HG02588 (cell line): Measurements from ENCODE around the gene TRAF2.

ENCODE experiments used
- ATAC-seq: cut with Tn5 transposase; IDR thresholded peaks from one replicate; pipeline ENCODE4 v1.9.1; 2021; ENCODE audit warnings: mild to moderate bottlenecking, moderate library complexity; ENCODE audit not compliant: unreplicated experiment

The TRAF2 gene

DNA sequence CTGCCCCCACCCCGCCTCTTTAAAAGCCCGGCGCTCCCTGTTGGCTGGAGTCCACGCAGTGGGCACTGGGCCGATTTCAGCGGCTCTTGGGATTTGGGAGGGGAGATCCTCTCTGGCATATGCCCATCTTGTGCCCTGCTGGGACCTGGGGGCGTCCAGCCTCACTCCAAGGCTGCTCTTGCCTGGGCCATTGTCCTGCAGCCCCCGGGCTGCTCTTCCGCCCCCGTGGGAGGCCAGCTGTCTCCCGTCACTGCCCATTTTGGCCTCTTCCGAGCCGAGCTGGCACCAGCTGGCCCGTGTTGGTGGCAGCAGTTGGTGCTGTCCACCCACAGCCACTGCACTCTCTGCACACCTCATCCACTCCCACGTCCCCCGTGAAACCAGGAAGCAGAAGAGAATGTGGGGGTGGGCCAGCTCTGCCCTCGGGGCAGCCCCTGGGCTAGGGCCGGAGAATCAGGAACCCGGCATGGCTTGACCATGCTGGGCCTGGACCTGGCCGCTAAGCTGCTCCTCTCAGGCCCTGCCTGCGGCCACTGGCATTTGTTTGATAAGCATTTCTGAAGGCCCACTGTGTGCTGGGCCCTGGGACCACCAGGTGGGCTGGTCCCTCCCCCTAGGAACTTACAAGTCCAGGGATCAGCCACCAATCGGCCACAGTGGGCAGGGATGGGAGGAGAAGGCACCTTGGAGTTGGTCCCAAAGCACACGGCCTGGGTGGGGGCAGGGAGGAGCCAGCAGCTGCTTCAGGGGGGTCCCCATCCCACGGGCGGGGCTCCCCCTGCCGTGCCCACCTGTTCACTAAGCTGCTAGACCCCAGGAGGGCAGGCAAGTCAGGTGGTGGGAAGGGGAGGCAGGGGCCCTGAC lies 60.9 kb downstream of the TRAF2 start:
- no peak for ATAC-seq

DNA sequence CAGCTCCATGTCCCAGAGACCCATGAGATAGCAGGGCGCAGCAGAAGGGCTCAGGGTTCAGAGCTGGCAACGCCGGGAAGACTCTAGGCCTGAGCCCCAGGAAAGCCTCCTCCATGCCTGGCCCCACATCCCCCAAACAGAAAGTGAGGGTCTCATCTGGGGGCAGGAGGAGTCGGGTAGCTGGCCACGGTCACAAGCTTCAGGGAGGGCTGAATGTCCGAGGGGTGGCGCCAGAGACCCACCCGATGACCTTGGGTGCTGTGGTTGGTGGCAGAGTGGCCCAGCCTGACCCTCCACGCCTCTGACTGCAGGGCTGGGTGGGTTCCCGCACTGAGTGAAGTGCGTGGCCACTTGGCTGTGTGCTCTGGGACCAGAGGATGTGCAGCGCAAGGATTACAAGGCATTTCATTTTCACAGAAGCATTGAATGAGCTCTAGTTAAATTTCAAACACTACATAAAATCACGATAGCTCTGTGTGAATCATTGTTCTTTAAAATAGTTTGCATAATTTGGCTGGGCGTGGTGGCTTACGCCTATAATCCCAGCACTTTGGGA lies 61.7 kb downstream of the TRAF2 start:
- ATAC-seq, result no peak

DNA sequence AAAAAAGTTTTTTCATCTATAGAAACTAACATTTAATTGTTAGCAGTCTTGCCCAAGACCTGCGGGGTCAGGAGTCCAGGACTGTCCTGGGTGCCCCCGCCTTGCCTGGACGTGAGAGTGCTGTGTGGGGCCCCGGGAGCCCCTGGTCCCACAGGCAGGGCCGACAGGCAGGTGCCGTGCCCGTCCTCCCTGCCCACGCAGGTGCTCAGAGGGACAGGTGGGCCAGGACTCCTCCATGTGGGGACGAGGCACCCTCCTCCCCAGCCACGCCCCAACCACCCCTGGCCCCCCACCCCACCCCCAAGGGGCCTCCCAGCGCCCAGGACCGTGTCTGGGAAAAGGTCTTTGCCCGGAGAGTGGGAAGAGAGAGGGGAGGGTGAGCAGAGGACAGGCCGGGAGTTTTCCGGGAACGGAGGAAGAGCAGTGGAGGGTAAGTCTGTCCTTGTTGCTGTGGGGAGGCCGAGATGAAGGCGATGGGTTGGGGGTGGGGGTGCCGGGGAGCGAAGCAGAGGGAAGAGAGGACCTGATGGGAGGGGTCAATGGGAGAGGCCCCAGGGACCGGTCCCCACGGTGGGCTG lies 63.0 kb downstream of the TRAF2 start:
- ATAC-seq, result no peak

DNA sequence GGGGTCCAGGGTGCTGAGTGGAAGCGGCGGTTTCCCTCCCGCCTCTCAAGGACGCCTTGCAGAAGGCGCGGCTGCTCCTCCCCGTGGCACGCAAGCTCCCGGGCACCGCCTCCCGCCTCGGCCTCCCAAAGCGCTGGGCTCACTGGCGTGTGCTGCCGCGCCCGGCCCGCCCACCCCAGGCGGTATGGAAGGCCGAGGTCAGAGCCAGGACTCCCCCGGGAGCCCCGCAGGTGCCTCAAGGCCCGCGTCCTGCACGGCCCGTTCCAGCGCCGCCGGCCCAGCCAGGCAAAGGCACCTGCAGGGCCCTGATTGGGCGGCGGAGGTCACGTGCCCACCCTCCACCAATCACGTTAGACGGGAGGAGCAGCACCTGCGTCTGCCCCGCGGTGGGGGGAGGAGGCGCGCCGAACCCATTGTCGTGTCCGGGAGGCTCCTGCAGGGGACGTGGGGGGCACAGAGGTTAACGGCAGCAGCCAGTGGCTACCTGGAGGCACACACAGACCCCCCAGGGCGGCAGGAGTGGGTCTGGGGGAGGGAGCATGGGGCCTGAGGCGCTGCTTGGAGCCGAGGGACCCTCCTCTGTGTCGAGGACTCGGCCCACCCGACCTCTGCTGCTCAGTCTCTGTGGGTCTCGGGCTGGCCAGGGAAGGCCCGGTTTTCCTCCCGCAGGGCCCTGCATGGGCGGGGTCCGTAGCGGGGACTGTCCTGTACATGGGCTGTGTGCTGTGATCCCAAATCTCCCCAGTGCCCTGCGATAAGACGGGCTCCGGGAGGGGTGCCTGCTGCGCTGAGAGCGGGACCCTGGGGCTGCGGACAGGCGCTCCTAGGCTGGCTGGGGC lies 63.7 kb downstream of the TRAF2 start:
- peak; percentile 65 for ATAC-seq

DNA sequence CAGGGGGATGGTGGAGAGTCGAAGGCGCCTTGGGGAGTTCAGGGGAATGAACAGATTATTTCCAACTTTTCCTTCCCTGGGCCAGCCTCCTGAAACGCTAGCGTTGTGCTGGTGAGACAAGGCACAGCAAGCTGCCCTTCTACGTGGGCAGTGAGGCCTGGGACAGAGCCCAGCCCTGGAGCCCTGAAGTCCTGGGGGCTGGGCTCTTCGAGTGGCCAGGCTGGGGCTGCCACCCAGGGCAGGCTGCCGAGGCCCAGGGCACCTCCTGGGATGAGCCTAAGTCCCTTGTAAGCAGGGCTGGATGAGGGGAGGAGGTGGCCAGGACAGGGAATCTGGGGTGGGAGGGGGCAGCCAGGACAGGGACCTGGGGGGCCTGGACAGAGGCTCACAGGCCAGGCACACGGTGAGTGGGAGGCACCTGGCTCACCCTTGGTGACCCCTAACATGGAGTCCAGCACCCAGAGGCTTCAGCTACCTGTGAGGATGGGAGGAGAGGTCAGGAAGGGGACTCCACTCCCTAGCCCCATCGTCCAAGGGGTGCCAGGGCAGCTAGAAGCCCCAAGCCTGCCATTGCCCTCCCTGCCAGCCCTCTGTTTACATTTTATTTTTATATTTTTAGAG lies 64.5 kb downstream of the TRAF2 start:
- no peak for ATAC-seq

DNA sequence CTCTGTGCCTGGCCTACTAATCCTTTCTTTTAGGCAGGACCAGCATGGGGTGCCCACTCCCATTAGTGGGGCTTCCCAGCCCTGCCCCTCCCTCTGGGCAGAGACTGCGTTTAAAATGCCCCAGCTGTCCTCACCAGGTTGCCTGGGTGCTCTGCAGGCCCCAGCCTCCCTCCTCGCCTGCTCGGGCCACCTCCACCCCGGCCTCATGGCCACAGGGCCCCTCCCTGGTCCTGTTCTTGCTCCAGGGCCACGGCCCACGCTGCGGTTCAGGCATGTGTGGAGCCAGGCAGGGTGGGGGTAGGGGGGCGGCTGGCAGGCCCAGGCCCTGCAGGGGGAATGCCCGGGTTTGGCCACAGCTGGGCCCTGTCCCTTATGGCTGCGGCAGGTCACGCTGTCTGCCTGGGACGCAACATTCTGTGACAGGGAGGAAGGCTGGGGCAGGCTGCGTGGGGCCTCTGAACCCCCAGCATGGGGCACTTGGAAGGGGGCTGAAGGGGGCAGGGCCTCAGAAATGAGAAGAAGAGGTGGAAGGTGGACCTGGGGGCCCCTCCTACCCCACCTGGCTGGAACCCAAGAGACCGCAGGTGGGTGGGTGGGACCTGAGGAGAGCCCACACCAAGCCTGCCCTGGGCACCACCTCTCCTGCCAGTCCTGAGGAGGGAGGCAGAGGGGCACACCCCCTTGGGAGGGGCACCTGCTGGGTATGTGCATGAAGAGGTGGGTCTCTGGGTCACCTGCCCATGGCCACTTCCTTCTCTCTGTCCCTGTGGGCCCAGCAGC lies 65.4 kb downstream of the TRAF2 start, which contains the start of gene LCN12:
Gene LCN12 (plus strand): TSS at position 733 of the 780 bp plus-strand sequence. CDS start 55 bp downstream, outside the sequence.
- no peak for ATAC-seq

DNA sequence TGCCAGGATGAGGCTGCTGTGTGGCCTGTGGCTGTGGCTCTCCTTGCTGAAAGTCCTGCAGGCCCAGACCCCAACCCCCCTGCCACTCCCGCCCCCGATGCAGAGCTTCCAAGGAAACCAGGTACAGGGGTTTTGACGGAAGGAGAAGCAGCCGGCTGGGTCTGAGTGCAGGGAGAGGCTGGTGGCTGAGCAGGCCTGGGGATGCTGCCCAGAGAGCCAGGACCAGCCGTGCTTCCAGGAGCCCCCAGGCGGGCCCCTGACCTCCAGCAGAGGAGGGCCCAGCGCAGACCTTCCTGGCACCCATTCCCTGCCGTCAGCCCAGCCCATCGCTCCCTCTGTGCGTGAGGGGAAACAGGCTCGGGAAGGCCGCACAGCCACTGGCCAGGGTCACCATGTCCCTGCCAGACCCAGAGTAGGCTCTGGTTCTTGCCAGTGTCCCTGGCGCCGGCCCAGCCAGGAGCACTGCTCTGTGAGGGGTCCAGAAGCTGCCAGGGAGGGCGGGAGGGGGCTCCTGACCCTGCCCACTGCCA lies 66.1 kb downstream of the TRAF2 start:
- no peak for ATAC-seq

DNA sequence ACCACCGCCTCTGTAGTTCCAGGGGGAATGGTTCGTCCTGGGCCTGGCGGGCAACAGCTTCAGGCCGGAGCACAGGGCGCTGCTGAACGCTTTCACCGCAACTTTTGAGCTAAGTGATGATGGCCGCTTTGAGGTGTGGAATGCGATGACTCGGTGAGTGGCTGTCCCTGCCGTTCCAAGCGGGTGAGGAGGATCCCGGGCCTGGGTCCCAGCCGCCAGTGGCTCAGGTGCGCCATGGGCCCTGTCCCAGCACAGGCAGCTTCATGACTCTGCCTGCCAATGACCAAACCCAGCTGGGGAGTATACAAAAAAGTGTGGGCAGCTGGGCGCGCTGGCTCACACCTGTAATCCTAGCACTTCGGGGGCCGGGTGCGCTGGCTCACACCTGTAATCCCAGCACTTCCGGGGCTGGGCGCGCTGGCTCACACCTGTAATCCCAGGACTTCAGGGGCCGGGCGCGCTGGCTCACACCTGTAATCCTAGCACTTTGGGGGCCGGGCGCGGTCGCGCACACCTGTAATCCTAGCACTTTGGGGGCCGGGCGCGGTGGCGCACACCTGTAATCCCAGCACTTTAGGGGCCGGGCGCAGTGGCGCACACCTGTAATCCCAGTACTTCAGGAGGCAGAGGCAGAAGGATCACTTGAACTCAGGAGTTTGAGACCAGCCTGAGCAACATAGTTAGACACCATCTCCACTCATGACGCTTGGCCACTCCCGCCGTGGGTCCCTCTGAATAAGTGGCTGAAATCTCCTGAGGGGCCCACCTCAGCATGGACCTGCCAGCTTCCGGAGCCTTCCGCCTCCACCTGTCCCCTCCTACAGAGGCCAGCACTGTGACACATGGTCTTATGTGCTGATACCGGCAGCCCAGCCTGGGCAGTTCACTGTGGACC lies 66.8 kb downstream of the TRAF2 start:
- no peak for ATAC-seq

DNA sequence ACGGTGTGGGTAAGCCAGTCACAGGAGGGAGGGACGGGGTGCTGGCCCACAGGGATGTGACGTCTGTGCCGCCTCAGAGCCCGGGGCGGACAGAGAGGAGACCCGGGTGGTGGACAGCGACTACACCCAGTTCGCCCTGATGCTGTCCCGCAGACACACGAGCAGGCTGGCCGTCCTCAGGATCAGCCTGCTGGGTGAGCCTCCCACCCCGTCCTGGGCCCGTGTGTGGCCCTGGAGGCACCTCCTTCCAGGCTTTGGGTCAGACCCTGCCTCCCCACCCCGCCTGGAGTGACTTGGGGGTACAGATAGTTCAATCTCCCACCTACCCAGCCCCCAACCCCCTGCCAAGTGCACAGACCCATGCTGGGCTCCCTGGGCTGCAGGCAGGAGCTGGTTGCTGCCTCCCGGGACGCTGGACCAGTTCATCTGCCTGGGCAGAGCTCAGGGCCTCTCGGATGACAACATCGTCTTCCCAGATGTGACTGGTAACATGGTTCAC lies 67.5 kb downstream of the TRAF2 start:
- no peak for ATAC-seq

DNA sequence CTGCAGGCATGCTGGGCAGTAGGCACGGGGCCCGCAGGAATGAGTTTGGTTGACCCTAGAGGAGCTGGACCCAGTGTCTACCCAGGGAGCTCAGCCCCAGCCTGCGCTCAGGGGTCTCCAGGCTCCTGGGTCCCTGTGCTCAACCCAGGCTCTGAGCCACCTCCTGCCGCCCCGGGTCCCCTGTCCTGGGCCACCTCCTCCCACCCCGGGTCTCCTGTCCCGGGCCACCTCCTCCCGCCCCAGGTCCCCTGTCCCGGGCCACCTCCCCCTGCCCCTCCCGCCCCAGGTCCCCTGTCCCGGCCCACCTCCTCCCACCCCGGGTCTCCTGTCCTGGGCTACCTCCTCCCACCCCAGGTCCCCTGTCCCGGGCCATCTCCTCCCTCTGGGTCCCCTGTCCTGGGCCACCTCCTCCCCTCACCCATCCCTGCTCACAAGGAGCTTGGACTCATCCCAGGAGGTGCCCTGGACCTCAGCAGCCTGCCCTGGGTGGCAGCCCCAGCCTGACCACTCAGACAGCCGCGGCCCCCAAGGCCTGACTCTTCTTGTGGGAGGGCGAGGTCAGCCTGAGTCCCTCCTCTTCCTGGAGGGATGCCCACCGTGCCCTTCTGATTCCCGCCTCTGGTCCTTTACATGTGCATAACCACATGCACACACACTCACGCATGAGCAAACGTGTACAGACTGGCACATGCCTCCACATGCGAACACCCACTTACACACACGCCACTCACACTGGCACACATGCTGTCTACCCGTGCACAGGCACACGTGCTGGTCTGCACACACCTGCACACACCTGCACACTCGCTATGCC lies 68.2 kb downstream of the TRAF2 start:
- ATAC-seq, result no peak

DNA sequence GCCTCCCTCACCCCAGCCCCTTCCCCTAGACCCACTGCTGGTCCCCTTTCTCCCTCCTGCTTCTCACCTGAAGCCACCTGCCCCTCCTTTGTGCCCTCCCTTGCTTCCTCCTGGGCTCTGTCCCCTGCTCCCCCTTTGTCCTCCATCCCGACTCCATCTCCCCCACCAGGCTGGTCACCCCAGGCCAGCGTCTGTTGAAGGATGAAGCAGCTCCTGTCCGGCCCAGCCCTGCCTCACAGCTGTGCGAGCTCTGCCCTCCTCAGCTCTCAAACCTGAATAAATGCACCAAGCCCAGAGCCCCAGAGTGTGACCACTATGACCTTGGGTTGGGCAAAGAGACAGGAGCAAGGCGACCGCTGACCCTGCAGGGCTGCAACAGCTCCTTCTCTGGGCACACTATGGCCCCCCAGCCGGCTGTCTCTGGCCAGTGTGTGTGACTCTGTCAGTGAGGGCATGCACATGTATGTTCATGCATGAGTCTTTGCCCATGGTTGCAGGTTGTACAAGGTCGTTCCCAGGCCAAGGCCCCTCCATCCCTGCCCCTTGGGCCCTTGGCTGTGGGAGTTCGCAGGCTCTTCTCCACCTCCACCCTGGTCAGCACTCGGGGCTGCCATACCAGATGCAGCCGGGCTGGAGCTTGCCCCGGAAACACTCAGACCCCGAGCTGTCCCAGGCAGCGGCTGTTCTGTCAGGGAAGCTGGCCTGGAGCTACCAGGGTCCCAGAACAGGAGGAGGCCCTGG lies 69.1 kb downstream of the TRAF2 start:
- ATAC-seq, result no peak

DNA sequence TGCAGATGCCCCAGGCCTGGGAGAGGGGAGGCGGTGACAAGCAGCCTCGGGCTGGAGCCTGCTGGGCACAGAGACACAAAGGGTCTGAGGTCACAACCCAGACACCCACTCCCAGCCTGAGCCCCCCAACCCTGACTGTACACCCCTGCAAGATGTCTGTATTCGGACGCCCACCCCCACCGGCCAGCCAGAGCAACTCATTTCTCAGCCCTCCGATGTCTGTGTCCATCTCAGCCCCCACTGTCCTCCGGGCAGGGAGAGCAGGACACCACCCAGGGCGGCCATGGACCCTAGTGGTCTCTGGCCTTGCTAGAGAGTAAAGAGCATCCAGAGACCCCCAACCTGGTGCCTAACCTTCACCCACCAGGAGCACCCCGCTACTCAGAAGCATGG lies 69.6 kb downstream of the TRAF2 start:
- no peak for ATAC-seq

DNA sequence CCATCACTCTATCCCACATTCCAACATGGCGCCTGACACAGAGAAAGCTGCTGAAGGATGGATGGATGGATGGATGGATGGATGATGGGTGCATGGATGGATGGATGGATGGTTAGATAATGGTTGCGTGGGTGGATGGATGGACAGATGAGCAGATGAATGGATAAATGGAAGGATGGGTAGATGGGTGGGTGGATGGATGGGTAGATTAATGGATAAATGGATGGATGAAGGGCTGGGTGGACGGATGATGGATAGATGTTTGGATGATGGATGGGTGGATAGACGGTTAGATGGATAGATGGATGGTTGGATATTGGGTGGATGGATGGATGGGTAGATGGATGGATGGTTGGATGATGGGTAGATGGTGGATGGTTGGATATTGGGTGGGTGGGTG lies 70.3 kb downstream of the TRAF2 start:
- no peak for ATAC-seq

DNA sequence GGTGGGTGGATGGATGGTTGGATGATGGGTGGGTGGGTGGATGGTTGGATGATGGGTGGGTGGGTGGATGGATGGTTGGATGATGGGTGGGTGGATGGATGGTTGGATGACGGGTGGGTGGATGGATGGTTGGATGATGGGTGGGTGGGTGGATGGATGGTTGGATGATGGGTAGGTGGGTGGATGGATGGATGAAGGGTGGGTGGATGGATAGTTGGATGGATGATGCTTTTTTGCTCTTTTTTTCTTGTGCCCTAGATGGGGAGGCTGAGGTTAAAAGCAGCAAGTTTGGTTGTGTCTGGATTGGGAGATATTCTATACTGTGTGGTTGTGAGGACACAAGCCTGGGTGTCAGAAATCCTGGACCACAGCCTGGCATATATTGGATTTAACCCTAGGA lies 71.1 kb downstream of the TRAF2 start:
- ATAC-seq, result no peak

DNA sequence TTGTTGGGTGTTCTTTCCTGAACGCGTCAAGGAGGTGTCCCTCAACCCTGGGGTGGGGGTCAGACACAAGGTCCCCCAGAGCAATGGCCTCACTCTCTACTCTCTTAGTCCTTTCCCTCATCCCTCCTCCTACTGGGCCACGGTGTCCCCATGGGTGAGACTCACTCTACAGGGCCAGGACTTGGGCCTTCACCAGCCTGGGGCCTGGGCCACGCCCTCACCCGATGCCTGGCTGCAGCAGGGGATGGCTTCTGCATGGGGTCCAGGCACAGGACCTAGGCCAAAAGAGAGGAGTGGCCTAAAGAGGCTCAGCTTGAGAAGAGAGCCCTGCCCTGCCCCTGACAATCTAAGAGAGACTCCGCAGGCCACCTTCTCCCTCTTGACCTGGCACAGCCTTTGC lies 71.6 kb downstream of the TRAF2 start:
- ATAC-seq, result no peak

DNA sequence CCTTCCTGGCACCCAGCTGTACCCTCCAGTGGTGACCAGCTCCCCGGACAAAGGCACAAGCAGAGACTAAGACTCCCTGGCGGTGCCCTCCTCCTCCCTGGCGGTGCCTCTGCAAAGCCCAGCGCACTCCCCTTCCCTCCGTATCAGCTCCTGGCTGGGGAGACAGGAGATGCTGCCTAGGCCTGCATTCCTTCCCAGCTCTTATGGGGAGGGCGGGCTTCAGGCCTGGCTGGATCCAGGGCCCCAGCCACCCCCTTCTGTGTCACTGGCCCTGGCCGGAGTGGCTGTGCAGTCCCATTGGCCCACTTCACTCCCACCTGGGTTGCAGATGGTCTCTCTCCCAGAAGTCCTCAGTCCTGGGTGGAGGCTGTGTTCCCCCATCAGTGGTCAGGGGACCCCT lies 72.2 kb downstream of the TRAF2 start:
- ATAC-seq, result no peak
